Endodermal cell (in vitro differentiated cells): ENCODE measurements around the gene TPM2. TPM values are rescaled to one million over a fixed set of nuclear protein-coding genes. Genes with fewer than 3 reads are reported as not detected.

Source experiments
- DNase-seq: peaks from one replicate; pipeline ENCODE4 v3.0.0-alpha.2; 2017
- H3K27ac ChIP-seq: 2 replicates; pipeline ENCODE4 v1.5.1; 2013; ENCODE audit warnings: mild to moderate bottlenecking, low read depth, low read length, moderate library complexity
- H3K27me3 ChIP-seq: 2 replicates; pipeline ENCODE4 v1.6.1; 2013; ENCODE audit warnings: mild to moderate bottlenecking, low read length, moderate library complexity; ENCODE audit not compliant: insufficient read depth, control insufficient read depth, poor library complexity, severe bottlenecking
- H3K36me3 ChIP-seq: 2 replicates; pipeline ENCODE4 v1.7.0; 2013; ENCODE audit warnings: mild to moderate bottlenecking, low read length, moderate library complexity; ENCODE audit not compliant: control insufficient read depth, insufficient read depth
- H3K4me1 ChIP-seq: one replicate; pipeline ENCODE4 v1.7.0; 2013; ENCODE audit warnings: low read length; ENCODE audit not compliant: control insufficient read depth, insufficient read depth
- H3K4me3 ChIP-seq: 2 replicates; pipeline ENCODE4 v1.5.1; 2013; ENCODE audit warnings: mild to moderate bottlenecking, low read length, moderate library complexity
- H3K9ac ChIP-seq: 2 replicates; pipeline ENCODE4 v1.6.1; 2013; ENCODE audit warnings: mild to moderate bottlenecking, low read length, moderate library complexity; ENCODE audit not compliant: poor library complexity, severe bottlenecking; ENCODE audit errors: extremely low read depth
- H3K9me3 ChIP-seq: 2 replicates; pipeline ENCODE4 v1.6.1; 2013; ENCODE audit warnings: mild to moderate bottlenecking, low read length, moderate library complexity; ENCODE audit not compliant: control insufficient read depth
- H3K27ac Mint-ChIP-seq: 2 replicates; pipeline ENCODE4 v1.8.0; 2020; ENCODE audit warnings: mixed read lengths
- H3K27me3 Mint-ChIP-seq: 2 replicates; pipeline ENCODE4 v1.8.0; 2021; ENCODE audit warnings: mild to moderate bottlenecking, mixed read lengths; ENCODE audit not compliant: insufficient read depth
- H3K36me3 Mint-ChIP-seq: 2 replicates; pipeline ENCODE4 v1.8.0; 2020; ENCODE audit warnings: low read depth, mixed read lengths
- H3K4me1 Mint-ChIP-seq: 2 replicates; pipeline ENCODE4 v1.8.0; 2020; ENCODE audit warnings: mixed read lengths
- H3K4me3 Mint-ChIP-seq: 2 replicates; pipeline ENCODE4 v1.8.0; 2020; ENCODE audit warnings: mild to moderate bottlenecking, moderate library complexity, mixed read lengths
- H3K9me3 Mint-ChIP-seq: 2 replicates; pipeline ENCODE4 v1.8.0; 2020; ENCODE audit warnings: mild to moderate bottlenecking, mixed read lengths
- WGBS, 2 experiments: methylation state at CpG; one replicate each; pipeline versions ENCODE4 v1.1.5 to v1.1.7; 2013; ENCODE audit warnings: missing lambda C conversion rate in 2 of 2, mixed read lengths in 1 of 2; ENCODE audit not compliant: insufficient coverage in 1 of 2, insufficient read length in 1 of 2; 5-methylcytosine and 5-hydroxymethylcytosine counted together
- total RNA-seq, 2 donors: library from RNA; stranded (reverse); fragmentation: NEBNext Ultra II Directional in 1 of 2; extraction: Animal tissue kit (Norgen Biotek cat#: 25700) in 1 of 2; gene quantifications; 2 replicates in 1 of 2; 3 replicates in 1 of 2; pipeline ENCODE4 v1.2.1, GENCODE V29; 2021
- TF ChIP-seq, protein P1 (sequence below): fragments of 200-600 bp; sonication (generic); conservative IDR thresholded peaks from 2 replicates; pipeline ENCODE4 v1.5.0; 2021; ENCODE audit warnings: antibody characterized with exemption, mild to moderate bottlenecking

Gene TPM2
- total RNA-seq, 2 donors from 2014 or later: 191 to 251 TPM

DNA sequence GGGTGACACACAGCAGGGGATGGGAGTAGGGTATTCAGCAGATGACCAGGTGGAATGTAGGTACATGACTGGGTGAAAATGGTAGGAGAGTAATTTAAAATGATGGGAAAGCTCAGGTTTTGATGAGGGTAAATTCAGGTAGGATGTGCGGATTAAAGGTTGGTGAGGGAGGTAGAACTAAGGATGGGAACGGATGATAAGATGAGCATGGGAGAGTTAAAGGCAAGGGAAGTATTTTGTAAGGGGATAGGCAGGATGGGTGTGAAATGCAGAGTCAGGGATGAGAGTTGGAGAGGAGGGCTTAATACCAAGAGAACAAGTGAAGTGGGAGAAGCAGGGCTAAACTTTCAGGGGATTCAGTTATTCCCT, 40.7 kb upstream of the TPM2 start:
- TF ChIP-seq, protein P1, sequence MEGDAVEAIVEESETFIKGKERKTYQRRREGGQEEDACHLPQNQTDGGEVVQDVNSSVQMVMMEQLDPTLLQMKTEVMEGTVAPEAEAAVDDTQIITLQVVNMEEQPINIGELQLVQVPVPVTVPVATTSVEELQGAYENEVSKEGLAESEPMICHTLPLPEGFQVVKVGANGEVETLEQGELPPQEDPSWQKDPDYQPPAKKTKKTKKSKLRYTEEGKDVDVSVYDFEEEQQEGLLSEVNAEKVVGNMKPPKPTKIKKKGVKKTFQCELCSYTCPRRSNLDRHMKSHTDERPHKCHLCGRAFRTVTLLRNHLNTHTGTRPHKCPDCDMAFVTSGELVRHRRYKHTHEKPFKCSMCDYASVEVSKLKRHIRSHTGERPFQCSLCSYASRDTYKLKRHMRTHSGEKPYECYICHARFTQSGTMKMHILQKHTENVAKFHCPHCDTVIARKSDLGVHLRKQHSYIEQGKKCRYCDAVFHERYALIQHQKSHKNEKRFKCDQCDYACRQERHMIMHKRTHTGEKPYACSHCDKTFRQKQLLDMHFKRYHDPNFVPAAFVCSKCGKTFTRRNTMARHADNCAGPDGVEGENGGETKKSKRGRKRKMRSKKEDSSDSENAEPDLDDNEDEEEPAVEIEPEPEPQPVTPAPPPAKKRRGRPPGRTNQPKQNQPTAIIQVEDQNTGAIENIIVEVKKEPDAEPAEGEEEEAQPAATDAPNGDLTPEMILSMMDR: no peak
- DNase-seq: no peak
- Mint-ChIP-seq H3K36me3 (peaks cover 16% of the 10 kb centered on the region), H3K4me3 (no peak overlapping the region), H3K9me3 (no peaks in the 10 kb centered on the region), H3K27me3 (no peaks in the 10 kb centered on the region), H3K27ac (peak overlapping the region; percentile 48), H3K4me1 (peaks cover 20% of the 10 kb centered on the region)
- no peak overlapping the region for H3K27ac ChIP-seq
- H3K9me3 ChIP-seq: no peaks in the 10 kb centered on the region
- peak overlapping the region; percentile 82 for H3K9ac ChIP-seq
- peaks cover 13% of the 10 kb centered on the region for H3K4me1 ChIP-seq
- 87 to 89% methylated on average over 2 of the region's 2 CpGs for WGBS, 2 experiments
- H3K36me3 ChIP-seq: peaks cover 24% of the 10 kb centered on the region
- no peaks in the 10 kb centered on the region for H3K27me3 ChIP-seq
- H3K4me3 ChIP-seq: peak overlapping the region; percentile 97

DNA sequence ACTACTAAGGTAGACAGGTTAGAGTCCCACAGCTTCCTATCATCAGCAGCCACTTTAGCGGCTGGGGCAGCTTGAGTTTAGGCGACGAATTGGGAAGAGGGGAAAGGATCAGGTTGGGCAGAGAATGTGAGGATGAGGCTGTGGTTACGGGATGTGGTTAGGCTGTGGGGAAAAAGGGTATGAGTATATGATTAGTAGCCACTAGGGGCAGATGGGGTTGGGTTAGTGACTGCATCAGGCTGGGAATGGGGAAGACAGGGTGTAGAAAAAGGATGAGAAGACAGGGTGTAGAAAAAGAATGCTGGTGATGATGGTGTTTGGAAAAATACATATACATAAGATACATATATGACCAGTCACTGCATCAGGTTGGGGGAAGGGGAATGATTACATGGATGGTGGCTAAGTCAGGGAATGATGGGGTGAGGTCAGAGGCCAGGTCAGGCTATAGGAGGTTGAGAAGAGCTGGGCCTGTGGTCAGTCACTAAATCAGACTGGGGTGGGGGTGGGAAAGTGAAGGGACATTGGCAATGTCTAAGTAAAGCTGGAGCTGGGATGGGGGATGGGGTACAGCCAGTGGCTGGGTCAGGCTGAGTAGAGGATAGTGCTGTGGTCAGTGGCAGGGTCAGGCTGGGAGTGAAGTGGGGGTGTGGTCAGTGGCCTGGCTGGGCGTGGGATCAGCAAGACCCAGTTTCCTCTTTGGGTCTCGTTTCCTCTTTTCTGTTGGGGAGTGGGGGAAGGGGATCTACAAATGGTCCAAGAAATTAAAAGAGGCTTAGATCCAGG, 40.2 kb upstream of the TPM2 start:
- DNase-seq: peak; percentile 74
- H3K4me3 Mint-ChIP-seq: no peak overlapping the region
- Histone ChIP-seq H3K9ac (no peak overlapping the region), H3K9me3 (no peaks in the 10 kb centered on the region), H3K4me3 (peak overlapping the region; percentile 97), H3K27me3 (no peaks in the 10 kb centered on the region), H3K36me3 (peaks cover 24% of the 10 kb centered on the region), H3K27ac (no peak overlapping the region), H3K4me1 (peaks cover 13% of the 10 kb centered on the region)
- H3K36me3 Mint-ChIP-seq: peaks cover 16% of the 10 kb centered on the region
- TF ChIP-seq, protein P1: peak; percentile 77
- no peaks in the 10 kb centered on the region for H3K9me3 Mint-ChIP-seq
- no peaks in the 10 kb centered on the region for H3K27me3 Mint-ChIP-seq
- WGBS, 2 experiments: 25 to 27% methylated on average over 2 to 6 of the region's 6 CpGs
- H3K4me1 Mint-ChIP-seq: peaks cover 20% of the 10 kb centered on the region
- H3K27ac Mint-ChIP-seq: peak overlapping the region; percentile 48

DNA sequence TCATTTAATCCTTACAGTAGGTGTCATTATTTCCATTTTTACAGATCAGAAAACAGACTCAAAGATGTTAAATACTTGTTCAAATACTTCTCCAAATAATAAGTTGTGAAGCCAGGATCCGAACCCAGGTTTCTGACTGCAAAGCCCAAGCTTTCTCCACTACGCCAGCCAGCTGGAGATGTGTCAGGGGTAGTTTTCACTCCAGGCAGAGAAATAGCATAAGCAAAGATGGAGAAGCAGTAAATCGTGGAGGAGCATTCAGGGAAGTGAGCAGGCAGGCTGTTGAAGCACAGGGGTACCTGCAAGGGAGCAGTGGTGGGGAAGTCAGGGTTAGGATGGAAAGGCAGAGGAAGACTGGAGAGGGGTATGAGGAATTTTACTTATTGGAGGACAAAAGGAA, 39.4 kb upstream of the TPM2 start:
- WGBS, 2 experiments: 88 to 93% methylated on average over 3 of the region's 3 CpGs
- H3K36me3 Mint-ChIP-seq: peaks cover 19% of the 10 kb centered on the region
- Histone ChIP-seq H3K27me3 (no peaks in the 10 kb centered on the region), H3K27ac (no peak overlapping the region), H3K4me1 (peaks cover 13% of the 10 kb centered on the region), H3K4me3 (peak overlapping the region; percentile 97), H3K36me3 (peaks cover 24% of the 10 kb centered on the region), H3K9me3 (no peaks in the 10 kb centered on the region), H3K9ac (peak overlapping the region; percentile 60)
- H3K27me3 Mint-ChIP-seq: no peaks in the 10 kb centered on the region
- H3K9me3 Mint-ChIP-seq: no peaks in the 10 kb centered on the region
- peaks cover 20% of the 10 kb centered on the region for H3K4me1 Mint-ChIP-seq
- H3K4me3 Mint-ChIP-seq: no peak overlapping the region
- no peak for DNase-seq
- TF ChIP-seq, protein P1: no peak
- no peak overlapping the region for H3K27ac Mint-ChIP-seq
